A549 (cell line): ENCODE results near the gene FOLR2. TPM values are rescaled to one million over a fixed set of nuclear protein-coding genes. Genes with fewer than 3 reads are reported as not detected.
"Not testable (repeated sequence)": the region's sequence is repeated elsewhere in the genome, so short reads cannot be mapped to it uniquely, and the experiment has no call there.

Experiments used
- ATAC-seq, 2 experiments: fragments of 200-7000 bp in 1 of 2; fragments of >200 bp in 1 of 2; cut with Nextera tagmentation in 1 of 2; cut with Tn5 transposase in 1 of 2; 3 replicates each; pipeline versions ENCODE4 v1.8.0 to v1.9.1; 2018 to 2020; ENCODE audit warnings: mild to moderate bottlenecking in 1 of 2, moderate library complexity in 1 of 2
- CTCF ChIA-PET: fragments of 300-600 bp; sonication (Branson Sonifier 250); formaldehyde crosslinking; extraction: SDS; loops from one replicate; lab custom pipeline; 2021; ENCODE audit warnings: antibody characterized with exemption, inconsistent platforms; lab: Yijun Ruan, JAX
- POLR2A ChIA-PET: fragments of 350-600 bp; formaldehyde crosslinking; extraction: SDS; loops from one replicate; lab custom pipeline; 2021; ENCODE audit warnings: antibody characterized with exemption, inconsistent platforms; lab: Yijun Ruan, JAX
- DNase-seq, 2 experiments: peaks; one replicate each; pipeline versions ENCODE4 v3.0.0 to v3.0.0-alpha.2; 2011 to 2016; ENCODE audit warnings: low read depth in 1 of 2, low spot score in 1 of 2
- FAIRE-seq: peaks from 2 replicates; lab custom pipeline; 2011; peaks lifted over from hg19 to GRCh38; lab: Jason Lieb, UNC
- H3K27ac ChIP-seq, 2 experiments: fragments of >200 bp; sonication (Bioruptor Twin); formaldehyde crosslinking; 3 replicates each; pipeline ENCODE4 v1.5.1; 2016 to 2017
- H3K4me1 ChIP-seq: fragments of >200 bp; sonication (Bioruptor Twin); formaldehyde crosslinking; 3 replicates; pipeline ENCODE4 v1.6.1; 2016
- H3K4me2 ChIP-seq: fragments of >200 bp; sonication (Bioruptor Twin); formaldehyde crosslinking; 3 replicates; pipeline ENCODE4 v1.6.1; 2016
- H3K4me3 ChIP-seq: fragments of >200 bp; sonication (Bioruptor Twin); formaldehyde crosslinking; 3 replicates; pipeline ENCODE4 v1.5.1; 2016
- H3K9me3 ChIP-seq: fragments of >200 bp; sonication (Bioruptor Twin); formaldehyde crosslinking; 3 replicates; pipeline ENCODE4 v1.6.1; 2016
- BHLHE40 ChIP-seq: IDR thresholded peaks from 2 replicates; pipeline ENCODE4 v1.6.1; 2012; ENCODE audit warnings: low read depth, low read length, inconsistent platforms
- HOXA7 ChIP-seq: fragments of 250-450 bp; sonication (Bioruptor Pico); IDR thresholded peaks from 2 replicates; pipeline ENCODE4 v1.5.0; 2020; ENCODE audit warnings: mild to moderate bottlenecking, moderate library complexity
- KDM5A ChIP-seq: fragments of 200-600 bp; sonication (generic); IDR thresholded peaks from 2 replicates; pipeline ENCODE4 v1.6.1; 2016; ENCODE audit warnings: antibody characterized with exemption, mild to moderate bottlenecking
- MAZ ChIP-seq: fragments of 150-350 bp; IDR thresholded peaks from 2 replicates; pipeline ENCODE4 v1.6.1; 2014; ENCODE audit warnings: antibody characterized with exemption, low read depth, low read length, borderline replicate concordance
- POLR2A ChIP-seq: IDR thresholded peaks from 2 replicates; pipeline ENCODE4 v1.6.1; 2012; ENCODE audit warnings: mild to moderate bottlenecking, low read length
- RNF2 ChIP-seq: fragments of 200-600 bp; sonication (generic); IDR thresholded peaks from 2 replicates; pipeline ENCODE4 v1.6.1; 2016; ENCODE audit warnings: low read depth, mild to moderate bottlenecking, antibody characterized with exemption, moderate library complexity, borderline replicate concordance
- TFCP2L1 ChIP-seq: fragments of 250-450 bp; sonication (Bioruptor Pico); IDR thresholded peaks from 2 replicates; pipeline ENCODE4 v1.5.0; 2021; ENCODE audit warnings: mild to moderate bottlenecking
- TP53 ChIP-seq: fragments of 250-450 bp; sonication (Bioruptor Pico); IDR thresholded peaks from 2 replicates; pipeline ENCODE4 v1.5.0; 2021; ENCODE audit warnings: mild to moderate bottlenecking, moderate library complexity
- ZFP36 ChIP-seq: fragments of 450-650 bp; IDR thresholded peaks from 2 replicates; pipeline ENCODE4 v1.6.1; 2014; ENCODE audit warnings: borderline replicate concordance; ENCODE audit not compliant: partially characterized antibody
- ZSCAN20 ChIP-seq: fragments of 250-450 bp; sonication (Bioruptor Pico); IDR thresholded peaks from 2 replicates; pipeline ENCODE4 v1.8.0; 2022; ENCODE audit warnings: mild to moderate bottlenecking, moderate library complexity
- WGBS: methylation state at CpG from one replicate; pipeline ENCODE4 v1.1.6; 2017; ENCODE audit errors: missing lambda C conversion rate; 5-methylcytosine and 5-hydroxymethylcytosine counted together
- polyA minus RNA-seq: library from RNA; depleted of rRNA, polyadenylated mRNA; stranded (reverse); fragments of >200 nt; gene quantifications from 2 replicates; pipeline ENCODE4 v1.2.3, GENCODE V29; 2011; rRNA and poly(A)+ RNA removed
- polyA plus RNA-seq, 4 experiments: library from polyadenylated mRNA; depleted of rRNA in 3 of 4; stranded (reverse); fragments of >200 nt; fragmentation: RNase III in 1 of 4; extraction: RNeasy Plus Mini Kit Qiagen cat#74134 plus additional on column Dnase treatment in 1 of 4; gene quantifications; 2 replicates in 3 of 4; 3 replicates in 1 of 4; pipeline ENCODE4 v1.2.3, GENCODE V29; 2011 to 2017
- TF ChIP-seq, protein P1 (sequence below): fragments of 450-650 bp; IDR thresholded peaks from 2 replicates; pipeline ENCODE4 v1.6.1; 2014; ENCODE audit warnings: antibody characterized with exemption
- TF ChIP-seq, protein P2 (sequence below): fragments of 250-450 bp; sonication (Bioruptor Pico); IDR thresholded peaks from 2 replicates; pipeline ENCODE4 v1.5.0; 2020; ENCODE audit warnings: low read depth, mild to moderate bottlenecking, moderate library complexity
- TF ChIP-seq, protein P3 (sequence below): IDR thresholded peaks from 2 replicates; pipeline ENCODE4 v1.6.1; 2012

Gene FOLR2
- polyA plus RNA-seq (2011; rRNA removed) (not detected in 2 replicates), polyA plus RNA-seq (2017; fragmentation: RNase III; extraction: RNeasy Plus Mini Kit Qiagen cat#74134 plus additional on column Dnase treatment) (not detected in 3 replicates), polyA minus RNA-seq (not detected in 2 replicates)
- polyA plus RNA-seq (2012; cell fraction: cytosol; rRNA removed) = not detected in 2 replicates
- 0.28 TPM in 1 of 2 replicates, not detected in the other for polyA plus RNA-seq (2012; cell fraction: nucleus; rRNA removed)

DNA sequence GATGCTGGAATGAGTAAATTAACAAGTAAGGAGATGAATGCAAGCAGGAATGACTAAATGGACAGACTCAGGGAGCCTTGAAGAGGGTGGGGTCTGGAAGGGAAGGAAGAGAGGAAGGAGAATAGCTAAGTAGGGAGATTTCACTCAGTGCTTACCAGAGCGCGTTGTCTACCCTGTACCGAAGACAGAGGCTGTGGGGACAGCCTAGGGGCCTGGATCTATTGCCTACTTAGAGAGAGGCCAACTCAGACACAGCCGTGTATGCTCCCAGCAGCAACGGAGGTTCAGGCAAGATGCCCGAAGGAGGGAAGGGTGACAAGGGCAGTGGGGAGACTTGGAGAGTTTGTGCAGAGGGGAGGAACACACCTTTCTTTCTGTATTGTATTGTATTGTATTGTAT lies at the start of gene FOLR2:
FOLR2 (plus strand) TSS at position 157 of the 400 bp plus-strand sequence. CDS start 1,791 bp downstream, outside the sequence.
- Histone ChIP-seq H3K4me2 (no peak within 1 kb of the TSS), H3K9me3 (no peaks in the 10 kb centered on the region), H3K27ac (no peak within 1 kb of the TSS), H3K4me1 (no peaks in the 10 kb centered on the region), H3K4me3 (no peak within 1 kb of the TSS)
- DNase-seq (no peak), FAIRE-seq (no peak), ATAC-seq (peak in 1 of 2 experiments; percentile 23; a peak in 1 of 6 replicates)
- 78% methylated on average over 6 of the region's 6 CpGs for WGBS
- ChIA-PET CTCF (interaction anchor here (0.6 kb wide), 1 partner anchor 22 kb away, joined by 3 read pairs; no protein-coding TSS in a partner anchor), POLR2A (no interaction called here)
- TF ChIP-seq MAZ (no peak), TP53 (no peak), TFCP2L1 (no peak), ZSCAN20 (CRISPR knock-in tag) (no peak)

DNA sequence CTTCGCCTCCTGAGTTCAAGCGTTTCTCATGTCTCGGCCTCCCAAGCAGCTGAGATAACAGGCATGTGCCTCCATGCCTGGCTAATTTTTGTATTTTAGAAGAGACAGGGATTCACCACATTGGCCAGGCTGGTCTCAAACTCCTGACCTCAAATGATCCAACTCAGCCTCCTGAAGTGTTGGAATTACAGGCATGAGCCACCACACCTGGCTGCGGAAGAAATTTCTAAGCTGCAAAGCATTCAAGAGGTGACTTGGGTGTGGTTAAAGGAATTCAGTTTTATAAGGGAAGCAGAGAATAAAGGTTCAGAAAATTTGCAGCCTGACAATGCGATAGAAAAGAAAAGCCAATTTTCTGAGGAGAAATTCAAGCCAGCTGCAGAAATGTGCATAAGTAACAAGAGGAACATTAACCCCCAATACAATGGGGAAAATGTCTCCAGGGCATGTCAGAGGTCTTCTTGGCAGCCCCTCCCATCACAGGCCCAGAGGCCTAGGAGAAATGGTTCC lies 47.5 kb upstream of the FOLR2 start:
- H3K4me1 ChIP-seq, H3K4me3 ChIP-seq, ATAC-seq, FAIRE-seq, H3K27ac ChIP-seq, H3K9me3 ChIP-seq, POLR2A ChIA-PET, DNase-seq, H3K4me2 ChIP-seq: not testable (repeated sequence)
- 90% methylated on average over 5 of the region's 5 CpGs for WGBS
- CTCF ChIA-PET = interaction anchor here (1.5 to 5.9 kb wide), 4 partner anchors 14 to 245 kb away, joined by 3 to 25 read pairs (median 7); no protein-coding TSS in a partner anchor

DNA sequence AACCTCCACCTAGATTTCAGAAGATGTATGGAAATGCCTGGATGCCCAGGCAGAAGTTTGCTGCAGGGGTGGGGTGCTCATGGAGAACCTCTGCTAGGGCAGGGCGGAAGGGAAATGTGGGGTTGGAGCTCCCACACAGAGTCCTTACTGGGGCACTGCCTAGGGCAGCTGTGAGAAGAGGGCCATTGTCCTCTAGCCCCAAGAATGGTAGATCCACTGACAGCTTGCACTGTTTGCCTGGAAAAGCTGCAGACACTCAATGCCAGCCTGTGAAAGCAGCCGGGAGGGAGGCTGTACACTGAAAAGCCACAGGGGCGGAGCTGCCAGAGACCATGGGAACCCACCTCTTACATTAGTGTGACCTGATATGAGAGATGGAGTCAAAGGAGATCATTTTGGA lies 46.8 kb upstream of the FOLR2 start:
- H3K4me3 ChIP-seq, H3K9me3 ChIP-seq, DNase-seq, FAIRE-seq, H3K27ac ChIP-seq, H3K4me1 ChIP-seq, ATAC-seq, POLR2A ChIA-PET, H3K4me2 ChIP-seq: not testable (repeated sequence)
- CTCF ChIA-PET = interaction anchor here (1.0 to 5.9 kb wide), 5 partner anchors 11 to 261 kb away, joined by 3 to 25 read pairs (median 4); no protein-coding TSS in a partner anchor
- WGBS = 89% methylated on average over 3 of the region's 3 CpGs

DNA sequence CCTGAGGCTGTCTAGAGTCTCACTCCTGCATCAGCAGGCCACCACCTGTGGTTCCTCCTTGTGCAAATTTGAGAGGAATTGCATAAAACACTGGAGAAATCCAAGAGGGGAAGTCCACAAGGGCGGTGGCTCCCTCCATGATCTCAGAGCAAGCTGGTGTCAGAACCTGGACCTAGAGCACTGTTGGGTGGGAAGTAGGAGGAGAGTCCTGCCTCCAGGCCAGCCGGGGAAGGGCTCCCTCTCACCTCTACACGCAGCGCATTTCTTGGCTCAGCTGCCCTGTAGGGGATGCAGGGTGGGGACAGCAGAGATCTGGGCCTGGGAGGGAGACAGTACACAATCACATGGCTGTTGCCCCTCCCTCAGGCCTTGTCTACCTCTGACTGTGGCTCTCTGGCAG lies 44.6 kb upstream of the FOLR2 start:
- H3K9me3 ChIP-seq, H3K4me2 ChIP-seq, H3K4me3 ChIP-seq, H3K27ac ChIP-seq, DNase-seq, POLR2A ChIA-PET, H3K4me1 ChIP-seq, FAIRE-seq: not testable (repeated sequence)
- CTCF ChIA-PET = interaction anchor here (1.9 to 5.9 kb wide), 2 partner anchors 12 to 147 kb away, joined by 6 to 25 read pairs; no protein-coding TSS in a partner anchor
- 87% methylated on average over 4 of the region's 4 CpGs for WGBS
- peak in 1 of 2 experiments; percentile 13; a peak in 2 of 6 replicates for ATAC-seq

DNA sequence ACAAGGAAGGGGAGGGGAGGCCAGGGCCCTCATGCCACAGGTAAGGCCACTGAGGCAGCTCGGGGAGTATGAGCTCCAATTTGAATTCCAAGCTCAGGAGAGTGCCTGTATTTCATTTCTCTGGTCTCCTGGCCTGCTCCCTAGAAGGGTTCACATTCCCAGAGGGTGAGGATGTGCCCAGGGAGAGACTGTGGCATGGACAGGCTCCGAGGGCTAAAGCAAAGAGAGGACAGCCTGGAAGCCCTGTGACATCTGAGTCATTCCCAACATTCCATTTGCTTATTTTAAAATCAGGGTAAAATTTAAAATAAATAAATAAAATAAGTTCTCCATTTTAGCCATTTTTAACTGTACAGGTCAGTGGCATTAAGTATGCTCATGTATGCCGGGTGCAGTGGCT lies 43.3 kb upstream of the FOLR2 start:
- Histone ChIP-seq H3K27ac (no peak overlapping the region), H3K4me2 (no peak overlapping the region), H3K4me3 (no peak overlapping the region), H3K4me1 (0 out of 3 replicates have a peak, but pooled peaks cover 3% of the 10 kb centered on the region), H3K9me3 (no peaks in the 10 kb centered on the region)
- TF ChIP-seq POLR2A (no peak), ZFP36 (no peak), BHLHE40 (no peak), MAZ (no peak), HOXA7 (CRISPR knock-in tag) (no peak), RNF2 (no peak), KDM5A (no peak)
- TF ChIP-seq, protein P1, sequence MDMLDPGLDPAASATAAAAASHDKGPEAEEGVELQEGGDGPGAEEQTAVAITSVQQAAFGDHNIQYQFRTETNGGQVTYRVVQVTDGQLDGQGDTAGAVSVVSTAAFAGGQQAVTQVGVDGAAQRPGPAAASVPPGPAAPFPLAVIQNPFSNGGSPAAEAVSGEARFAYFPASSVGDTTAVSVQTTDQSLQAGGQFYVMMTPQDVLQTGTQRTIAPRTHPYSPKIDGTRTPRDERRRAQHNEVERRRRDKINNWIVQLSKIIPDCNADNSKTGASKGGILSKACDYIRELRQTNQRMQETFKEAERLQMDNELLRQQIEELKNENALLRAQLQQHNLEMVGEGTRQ = no peak
- TF ChIP-seq, protein P2, sequence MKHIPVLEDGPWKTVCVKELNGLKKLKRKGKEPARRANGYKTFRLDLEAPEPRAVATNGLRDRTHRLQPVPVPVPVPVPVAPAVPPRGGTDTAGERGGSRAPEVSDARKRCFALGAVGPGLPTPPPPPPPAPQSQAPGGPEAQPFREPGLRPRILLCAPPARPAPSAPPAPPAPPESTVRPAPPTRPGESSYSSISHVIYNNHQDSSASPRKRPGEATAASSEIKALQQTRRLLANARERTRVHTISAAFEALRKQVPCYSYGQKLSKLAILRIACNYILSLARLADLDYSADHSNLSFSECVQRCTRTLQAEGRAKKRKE (CRISPR knock-in tag) = no peak
- TF ChIP-seq, protein P3, sequence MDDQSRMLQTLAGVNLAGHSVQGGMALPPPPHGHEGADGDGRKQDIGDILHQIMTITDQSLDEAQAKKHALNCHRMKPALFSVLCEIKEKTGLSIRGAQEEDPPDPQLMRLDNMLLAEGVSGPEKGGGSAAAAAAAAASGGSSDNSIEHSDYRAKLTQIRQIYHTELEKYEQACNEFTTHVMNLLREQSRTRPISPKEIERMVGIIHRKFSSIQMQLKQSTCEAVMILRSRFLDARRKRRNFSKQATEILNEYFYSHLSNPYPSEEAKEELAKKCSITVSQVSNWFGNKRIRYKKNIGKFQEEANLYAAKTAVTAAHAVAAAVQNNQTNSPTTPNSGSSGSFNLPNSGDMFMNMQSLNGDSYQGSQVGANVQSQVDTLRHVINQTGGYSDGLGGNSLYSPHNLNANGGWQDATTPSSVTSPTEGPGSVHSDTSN = no peak
- DNase-seq = no peak
- ChIA-PET POLR2A (no interaction called here), CTCF (interaction anchor here (0.6 to 2.2 kb wide), 3 partner anchors 10 to 148 kb away, joined by 3 to 13 read pairs (median 6); no protein-coding TSS in a partner anchor)
- no peak for FAIRE-seq
- no peak for ATAC-seq
- WGBS = 77% methylated on average over 3 of the region's 3 CpGs
